ENCODE data around the gene KCNG1. TPM values are rescaled to one million over a fixed set of nuclear protein-coding genes. Genes with fewer than 3 reads are reported as not detected.

Gene KCNG1
- total and polyA plus RNA-seq, 2 of the 4 experiments (the other 2 are of a cell fraction) = 23.7 to 51.4 TPM

- H3K27ac ChIP-seq (ENCODE audit: insufficient read depth, low read length) = no peak overlapping the region
- no peak overlapping the region for H4K91ac ChIP-seq (ENCODE audit: insufficient read depth, low read depth, low read length)
- no TSS peak for BruUV-seq (replicated peaks)
- H3K79me1 ChIP-seq (ENCODE audit: low read depth in 1 of 2, low read length in 2 of 2) = peaks cover 3 to 4% of the 10 kb centered on the region in 2 experiments; a peak in 3 of 4 replicates
- no peak overlapping the region for H2AK5ac ChIP-seq (ENCODE audit: low read depth, low read length)
- H4K8ac ChIP-seq (ENCODE audit: low read depth in 2 of 2, low read length in 2 of 2) = no peak overlapping the region
- no peak overlapping the region for H3K4me2 ChIP-seq (ENCODE audit: low read depth, low read length)
- H3K9ac ChIP-seq (ENCODE audit: low read depth, low read length) = no peak overlapping the region
- ATAC-seq (ENCODE audit: low read depth) (no peak), DNase-seq (no peak)
- no peak overlapping the region for H2AFZ ChIP-seq (replicated peaks; ENCODE audit: low read length, poor library complexity)
- no peak overlapping the region for H3K4me3 ChIP-seq (ENCODE audit: insufficient read depth, low read depth, low read length)
- WGBS, 2 experiments (ENCODE audit: extremely low coverage in 2 of 2, insufficient read length in 1 of 2) = no CpG with 5 or more reads among the region's 5 CpGs
- no peak overlapping the region for H3K56ac ChIP-seq (ENCODE audit: extremely low read depth, insufficient read depth, low read length)
- no peak overlapping the region for H3K23ac ChIP-seq (ENCODE audit: low read depth, low read length)
- H3K9me3 ChIP-seq (ENCODE audit: control insufficient read depth, insufficient read depth, low read length) = no peaks in the 10 kb centered on the region
- H3K36me3 ChIP-seq (ENCODE audit: control insufficient read depth, insufficient read depth, low read length) = no peaks in the 10 kb centered on the region
- no peaks in the 10 kb centered on the region for H3K9me1 ChIP-seq (ENCODE audit: insufficient read depth, low read length)
- H2BK120ac ChIP-seq (ENCODE audit: low read depth, low read length) = no peak overlapping the region
- H2BK15ac ChIP-seq (ENCODE audit: low read depth, low read length) = no peak overlapping the region
- no peak overlapping the region for H3K14ac ChIP-seq (replicated peaks; ENCODE audit: low read depth, low read length)
- no peak for TF ChIP-seq RFX5 (IDR thresholded peaks at IDR 0.05; ENCODE audit: low read depth, low read length)
- TF ChIP-seq RAD21 (IDR thresholded peaks at IDR 0.05; ENCODE audit: low read length) = no peak
- no peak for TF ChIP-seq NFE2L2 (IDR thresholded peaks at IDR 0.05; ENCODE audit: low read depth, low read length)
- TF ChIP-seq MXI1 (IDR thresholded peaks at IDR 0.05; ENCODE audit: borderline replicate concordance, low read depth, low read length) = no peak
- intact Hi-C loops (cut with micrococcal nuclease) (no loop called here), in situ Hi-C loops (cut with MboI; ENCODE audit: low sequenced_read_pairs) (no loop called here), dilution Hi-C loops (cut with HindIII; ENCODE audit: low sequenced_read_pairs, unreplicated experiment) (no loop called here)
- ChIA-PET CTCF (interaction anchor here (0.6 kb wide), 1 partner anchor 1309 kb away, joined by 6 read pairs; no protein-coding TSS in a partner anchor), POLR2A (ENCODE audit: unreplicated experiment) (no interaction called here)
- H4K20me1 ChIP-seq (ENCODE audit: insufficient read depth, low read length) = 0 out of 2 replicates have a peak, but pooled peaks cover under 1% of the 10 kb centered on the region
- H2AK9ac ChIP-seq (replicated peaks; ENCODE audit: low read depth, low read length, poor library complexity) = no peak overlapping the region
- no peak overlapping the region for H4K5ac ChIP-seq (ENCODE audit: low read depth, low read length)
- H2BK20ac ChIP-seq (ENCODE audit: low read depth, low read length) = no peak overlapping the region
- no peak overlapping the region for H2BK5ac ChIP-seq (ENCODE audit: low read depth, low read length, poor library complexity, severe bottlenecking)
- H3K4ac ChIP-seq (ENCODE audit: low read depth, low read length) = no peak overlapping the region
- no peak overlapping the region for H3K18ac ChIP-seq (ENCODE audit: low read depth, low read length)
- H3K4me1 ChIP-seq (ENCODE audit: control insufficient read depth, insufficient read depth, low read length) = peaks cover 4% of the 10 kb centered on the region
- peaks cover 26% of the 10 kb centered on the region for H3K27me3 ChIP-seq (ENCODE audit: control insufficient read depth, insufficient read depth, low read length)
Measured at GRCh38 chr20:51027035-51027795, 4.3 kb upstream of the KCNG1 start.

Data from IMR-90 (cell line).